22Rv1 (cell line): Measurements from ENCODE around the gene SFMBT1.

ENCODE experiments used
- CTCF ChIP-seq: fragments of 450-650 bp; IDR thresholded peaks from 2 replicates; pipeline ENCODE4 v1.5.1; 2017; ENCODE audit warnings: mild to moderate bottlenecking
- ZFX ChIP-seq: fragments of 450-650 bp; IDR thresholded peaks from 2 replicates; pipeline ENCODE4 v1.6.1; 2017; ENCODE audit warnings: antibody characterized with exemption, borderline replicate concordance

GRCh38 chr3:53062905-53063304 is 17.0 kb upstream of the SFMBT1 start:
- TF ChIP-seq CTCF: no peak
- no peak for TF ChIP-seq ZFX
